Hepatocyte (in vitro differentiated cells): ENCODE data around the gene ARL2. TPM values are rescaled to one million over a fixed set of nuclear protein-coding genes. Genes with fewer than 3 reads are reported as not detected.

Experiments
- DNase-seq: peaks from one replicate; pipeline ENCODE4 v3.0.0-alpha.2; 2016; ENCODE audit warnings: low spot score
- H2AFZ ChIP-seq: fragments of 200-600 bp; sonication (generic); 2 replicates; pipeline ENCODE4 v1.6.0; 2016; ENCODE audit warnings: antibody characterized with exemption, mild to moderate bottlenecking
- H3K27ac ChIP-seq: fragments of 200-600 bp; sonication (generic); 2 replicates; pipeline ENCODE4 v1.5.1; 2016; ENCODE audit warnings: mild to moderate bottlenecking
- H3K27me3 ChIP-seq: fragments of 200-600 bp; sonication (generic); 2 replicates; pipeline ENCODE4 v1.6.1; 2016
- H3K36me3 ChIP-seq: fragments of 200-600 bp; sonication (generic); replicated peaks from 2 replicates; pipeline ENCODE4 v1.5.1; 2016; ENCODE audit warnings: low read depth; ENCODE audit not compliant: insufficient read depth
- H3K4me1 ChIP-seq: fragments of 200-600 bp; sonication (generic); 2 replicates; pipeline ENCODE4 v1.5.1; 2016; ENCODE audit warnings: mild to moderate bottlenecking, moderate library complexity; ENCODE audit not compliant: insufficient read depth
- H3K4me2 ChIP-seq: fragments of 200-600 bp; sonication (generic); 2 replicates; pipeline ENCODE4 v1.6.0; 2016
- H3K4me3 ChIP-seq: fragments of 200-600 bp; sonication (generic); 2 replicates; pipeline ENCODE4 v1.5.1; 2016; ENCODE audit warnings: mild to moderate bottlenecking
- H3K79me2 ChIP-seq: fragments of 200-600 bp; sonication (generic); 2 replicates; pipeline ENCODE4 v1.6.0; 2017; ENCODE audit warnings: mild to moderate bottlenecking
- H3K9me2 ChIP-seq: fragments of 200-600 bp; sonication (generic); replicated peaks from 2 replicates; pipeline ENCODE4 v1.6.0; 2017; ENCODE audit warnings: mild to moderate bottlenecking; ENCODE audit not compliant: insufficient read depth
- H3K9me3 ChIP-seq: fragments of 200-600 bp; sonication (generic); 2 replicates; pipeline ENCODE4 v1.5.1; 2016; ENCODE audit warnings: low read depth, mild to moderate bottlenecking
- H4K20me1 ChIP-seq: fragments of 200-600 bp; sonication (generic); 2 replicates; pipeline ENCODE4 v1.6.0; 2016; ENCODE audit warnings: mild to moderate bottlenecking; ENCODE audit not compliant: insufficient read depth, poor library complexity, severe bottlenecking
- EZH2 ChIP-seq: fragments of 200-600 bp; sonication (generic); IDR thresholded peaks from 2 replicates; pipeline ENCODE4 v1.6.1; 2016; ENCODE audit warnings: antibody characterized with exemption, mild to moderate bottlenecking, borderline replicate concordance
- EZH2phosphoT487 ChIP-seq: fragments of 200-600 bp; sonication (generic); IDR thresholded peaks from one replicate; pipeline ENCODE4 v1.6.1; 2018; ENCODE audit warnings: antibody characterized with exemption, mild to moderate bottlenecking, low read depth, moderate library complexity; ENCODE audit not compliant: unreplicated experiment, severe bottlenecking
- WGBS: methylation state at CpG from one replicate; pipeline ENCODE4 v1.1.6; 2016; ENCODE audit warnings: low lambda C conversion rate; ENCODE audit errors: missing lambda C conversion rate; 5-methylcytosine and 5-hydroxymethylcytosine counted together
- polyA plus RNA-seq: library from polyadenylated mRNA; unstranded; fragments of >200 nt; fragmentation: Nextera tagmentation; extraction: Ambion mirVana; gene quantifications from 2 replicates; pipeline ENCODE4 v1.2.1, GENCODE V29; 2016
- total RNA-seq: library from RNA; depleted of rRNA; stranded (reverse); fragments of >200 nt; gene quantifications from 2 replicates; pipeline ENCODE4 v1.2.3, GENCODE V29; 2014
- TF ChIP-seq, protein P1 (sequence below): fragments of 200-600 bp; sonication (generic); IDR thresholded peaks from 2 replicates; pipeline ENCODE4 v1.5.1; 2016; ENCODE audit warnings: antibody characterized with exemption, mild to moderate bottlenecking; ENCODE audit not compliant: poor library complexity

The ARL2 gene
- total and polyA plus RNA-seq, 2 experiments from 2014 or later = 69.1 to 126 TPM

DNA sequence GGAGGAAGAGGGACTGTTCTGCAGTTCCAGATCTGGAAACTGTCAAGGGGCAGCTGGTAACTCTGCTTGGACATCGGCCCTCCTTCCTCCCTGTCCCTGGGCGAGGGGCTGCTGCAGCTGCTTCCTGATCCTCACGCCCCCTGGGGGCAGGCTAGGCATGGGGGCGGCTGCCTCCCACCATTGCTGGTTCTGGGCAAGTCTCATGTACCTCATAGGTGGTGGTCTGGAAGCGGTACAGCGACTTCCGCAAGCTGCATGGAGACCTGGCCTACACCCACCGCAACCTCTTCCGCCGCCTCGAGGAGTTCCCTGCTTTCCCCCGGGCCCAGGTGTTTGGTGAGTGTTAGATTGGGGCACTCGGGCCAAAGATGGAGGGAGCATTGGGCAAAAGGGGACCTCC is 18.3 kb downstream of the ARL2 start:
- Histone ChIP-seq H3K27me3 (no peaks in the 10 kb centered on the region), H3K36me3 (no peaks in the 10 kb centered on the region), H4K20me1 (no peaks in the 10 kb centered on the region), H3K27ac (no peak overlapping the region), H3K79me2 (peaks cover 17% of the 10 kb centered on the region), H3K9me3 (no peaks in the 10 kb centered on the region), H3K4me3 (no peak overlapping the region), H3K4me1 (no peaks in the 10 kb centered on the region), H2AFZ (no peak overlapping the region), H3K9me2 (no peaks in the 10 kb centered on the region), H3K4me2 (no peak overlapping the region)
- no peak for DNase-seq
- WGBS = 80% methylated on average over 13 of the region's 13 CpGs
- TF ChIP-seq EZH2phosphoT487 (no peak), EZH2 (no peak)
- TF ChIP-seq, protein P1, sequence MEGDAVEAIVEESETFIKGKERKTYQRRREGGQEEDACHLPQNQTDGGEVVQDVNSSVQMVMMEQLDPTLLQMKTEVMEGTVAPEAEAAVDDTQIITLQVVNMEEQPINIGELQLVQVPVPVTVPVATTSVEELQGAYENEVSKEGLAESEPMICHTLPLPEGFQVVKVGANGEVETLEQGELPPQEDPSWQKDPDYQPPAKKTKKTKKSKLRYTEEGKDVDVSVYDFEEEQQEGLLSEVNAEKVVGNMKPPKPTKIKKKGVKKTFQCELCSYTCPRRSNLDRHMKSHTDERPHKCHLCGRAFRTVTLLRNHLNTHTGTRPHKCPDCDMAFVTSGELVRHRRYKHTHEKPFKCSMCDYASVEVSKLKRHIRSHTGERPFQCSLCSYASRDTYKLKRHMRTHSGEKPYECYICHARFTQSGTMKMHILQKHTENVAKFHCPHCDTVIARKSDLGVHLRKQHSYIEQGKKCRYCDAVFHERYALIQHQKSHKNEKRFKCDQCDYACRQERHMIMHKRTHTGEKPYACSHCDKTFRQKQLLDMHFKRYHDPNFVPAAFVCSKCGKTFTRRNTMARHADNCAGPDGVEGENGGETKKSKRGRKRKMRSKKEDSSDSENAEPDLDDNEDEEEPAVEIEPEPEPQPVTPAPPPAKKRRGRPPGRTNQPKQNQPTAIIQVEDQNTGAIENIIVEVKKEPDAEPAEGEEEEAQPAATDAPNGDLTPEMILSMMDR = no peak

DNA sequence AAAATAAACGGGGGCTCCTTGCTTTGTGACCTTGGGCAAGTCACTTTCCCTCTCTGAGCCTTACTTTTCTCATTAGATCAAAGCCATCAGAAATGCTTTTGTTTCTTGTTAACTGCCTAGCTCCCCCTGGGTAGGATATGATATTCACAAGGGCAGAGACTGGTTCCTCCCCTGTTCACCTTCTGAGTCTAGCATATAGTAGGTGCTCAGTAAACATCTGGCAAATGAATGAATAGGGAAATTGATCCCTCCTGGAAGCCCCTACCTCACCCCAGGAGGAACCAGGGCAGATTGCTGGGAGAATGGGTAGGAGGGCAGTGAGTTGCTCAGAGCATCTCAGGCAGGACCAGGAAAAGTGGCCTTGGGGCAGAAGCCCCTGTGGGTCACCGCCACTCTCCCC is 20.5 kb downstream of the ARL2 start:
- Histone ChIP-seq H3K9me3 (no peaks in the 10 kb centered on the region), H4K20me1 (no peaks in the 10 kb centered on the region), H3K4me1 (no peaks in the 10 kb centered on the region), H3K79me2 (peaks cover 5% of the 10 kb centered on the region), H3K27ac (no peak overlapping the region), H3K9me2 (no peaks in the 10 kb centered on the region), H3K4me2 (no peak overlapping the region), H2AFZ (no peak overlapping the region), H3K4me3 (no peak overlapping the region), H3K36me3 (no peaks in the 10 kb centered on the region), H3K27me3 (no peaks in the 10 kb centered on the region)
- DNase-seq = no peak
- 88% methylated on average over 2 of the region's 2 CpGs for WGBS
- no peak for TF ChIP-seq EZH2phosphoT487

DNA sequence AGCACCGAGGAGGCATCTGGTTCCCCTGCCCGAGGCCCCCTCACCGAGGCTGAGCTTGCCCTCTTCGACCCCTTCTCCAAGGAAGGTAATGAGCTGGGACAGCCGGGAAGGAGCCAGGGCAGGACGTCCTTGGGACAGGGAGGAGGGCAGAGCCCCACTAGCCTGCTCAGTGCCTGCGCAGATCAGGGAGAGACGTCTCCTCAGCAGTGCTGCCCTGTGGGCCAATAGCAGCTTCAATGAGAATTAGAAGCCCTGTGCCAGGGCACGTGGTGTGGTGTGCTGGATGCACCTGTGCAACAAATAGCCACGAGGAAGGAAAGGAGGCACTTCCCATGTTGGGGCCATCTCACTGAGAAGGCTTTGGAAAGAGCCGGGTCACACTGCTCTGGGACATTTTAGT is 21.6 kb downstream of the ARL2 start:
- DNase-seq = no peak
- H4K20me1 ChIP-seq = no peaks in the 10 kb centered on the region
- H3K4me2 ChIP-seq = no peak overlapping the region
- no peaks in the 10 kb centered on the region for H3K36me3 ChIP-seq
- H3K4me3 ChIP-seq = no peak overlapping the region
- no peaks in the 10 kb centered on the region for H3K9me3 ChIP-seq
- no peaks in the 10 kb centered on the region for H3K27me3 ChIP-seq
- no peaks in the 10 kb centered on the region for H3K79me2 ChIP-seq
- H2AFZ ChIP-seq = no peak overlapping the region
- no peak overlapping the region for H3K27ac ChIP-seq
- peaks cover 4% of the 10 kb centered on the region for H3K4me1 ChIP-seq
- 93% methylated on average over 11 of the region's 11 CpGs for WGBS
- TF ChIP-seq, protein P1 = no peak
- TF ChIP-seq EZH2 (no peak), EZH2phosphoT487 (no peak)
- no peaks in the 10 kb centered on the region for H3K9me2 ChIP-seq

DNA sequence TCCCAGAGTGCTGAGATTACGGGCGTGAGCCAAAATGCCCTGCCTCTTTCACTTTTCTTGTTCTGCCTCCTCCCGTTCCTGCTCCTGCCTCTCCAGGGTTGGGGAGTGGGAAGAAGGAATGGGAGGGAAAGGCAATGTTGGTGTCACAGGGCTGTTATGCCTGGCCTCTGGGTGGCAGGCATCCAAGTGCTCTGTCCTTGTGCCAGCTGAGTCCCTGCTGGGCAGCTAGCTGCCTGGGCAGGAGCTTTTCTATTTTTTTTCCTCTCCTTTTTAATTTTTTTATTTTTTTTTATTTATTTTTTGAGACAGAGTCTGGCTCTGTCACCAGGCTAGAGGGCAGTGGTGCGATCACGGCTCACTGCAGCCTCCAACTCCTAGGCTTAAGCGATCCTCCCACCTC is 23.0 kb downstream of the ARL2 start:
- Histone ChIP-seq H3K4me2 (no peak overlapping the region), H4K20me1 (no peaks in the 10 kb centered on the region), H2AFZ (no peak overlapping the region), H3K27me3 (no peaks in the 10 kb centered on the region), H3K79me2 (peaks cover 3% of the 10 kb centered on the region), H3K36me3 (no peaks in the 10 kb centered on the region), H3K9me2 (no peaks in the 10 kb centered on the region), H3K4me3 (no peak overlapping the region), H3K9me3 (no peaks in the 10 kb centered on the region), H3K4me1 (peaks cover 4% of the 10 kb centered on the region), H3K27ac (no peak overlapping the region)
- DNase-seq = no peak
- TF ChIP-seq EZH2phosphoT487 = no peak
- TF ChIP-seq EZH2 = no peak
- TF ChIP-seq, protein P1 = no peak
- 92% methylated on average over 6 of the region's 6 CpGs for WGBS
